ENCODE data around the gene RASGRF2. TPM values are rescaled to one million over a fixed set of nuclear protein-coding genes. Genes with fewer than 3 reads are reported as not detected.

Gene RASGRF2
- total RNA-seq, 5 donors from 2014 or later (not counting 1 experiment from before 2014, with no cell fraction given), result 25.2 to 53.0 (median 27.0) TPM

DNA sequence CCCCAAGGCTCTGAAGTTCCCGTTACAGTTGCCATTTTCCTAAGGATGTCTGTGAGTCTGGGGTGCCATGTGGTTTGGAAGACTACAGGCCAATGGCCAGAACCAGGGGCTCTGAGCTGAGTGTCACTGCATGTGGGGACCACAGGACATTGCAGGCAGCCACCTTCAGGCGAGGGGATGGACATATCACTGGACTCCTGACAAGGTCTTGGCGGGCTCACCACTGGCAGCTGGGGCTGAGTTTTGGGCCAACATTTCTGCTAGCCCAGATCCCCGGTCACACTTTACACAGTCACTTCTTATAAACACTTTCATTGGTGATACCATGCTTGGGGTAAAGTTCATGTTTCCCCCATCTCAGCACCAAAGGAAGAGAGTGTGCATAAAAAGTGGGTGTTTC lies 109.8 kb downstream of the RASGRF2 start:
- POLR2A ChIA-PET, result no interaction called here
- WGBS (ENCODE audit: insufficient coverage), result 86% methylated on average over 2 of the region's 4 CpGs
- H3K36me3 ChIP-seq (ENCODE audit: control insufficient read depth in 2 of 2, extremely low read depth in 1 of 2, insufficient read depth in 1 of 2, low read length in 1 of 2), result peaks cover 4 to 34% of the 10 kb centered on the region in 2 donors
- H3K4me1 Mint-ChIP-seq, result peaks cover 3 to 18% (median 5%) of the 10 kb centered on the region in 3 donors
- peaks cover 48% of the 10 kb centered on the region for H3K36me3 Mint-ChIP-seq
- DNase-seq, result no peak
- no peaks in the 10 kb centered on the region for H3K27me3 ChIP-seq (replicated peaks in 1 of 2; ENCODE audit: control insufficient read depth in 2 of 2, extremely low read depth in 1 of 2, insufficient read depth in 2 of 2, low read length in 1 of 2)
- no peak overlapping the region for H3K4me3 Mint-ChIP-seq
- peak overlapping the region in 1 of 2 donors; percentile 12 for H3K27ac Mint-ChIP-seq
- CTCF ChIA-PET, result no interaction called here
- H3K4me1 ChIP-seq (ENCODE audit: control insufficient read depth in 1 of 2, extremely low read depth in 1 of 2, insufficient read depth in 2 of 2, low read length in 2 of 2), result no peaks in the 10 kb centered on the region
- no peak overlapping the region for H3K27ac ChIP-seq (ENCODE audit: low read length)
- H3K9me3 Mint-ChIP-seq, result no peaks in the 10 kb centered on the region
- no peak overlapping the region for H3K4me3 ChIP-seq (ENCODE audit: control insufficient read depth in 1 of 2, extremely low read depth in 1 of 2, low read length in 1 of 2)
- ATAC-seq (replicated peaks in 1 of 4), result no peak
- no peaks in the 10 kb centered on the region for H3K9me3 ChIP-seq
- no peaks in the 10 kb centered on the region for H3K27me3 Mint-ChIP-seq

GRCh38 chr5:81070571-81071255 lies 110.5 kb downstream of the RASGRF2 start:
- WGBS (ENCODE audit: insufficient coverage), result 100% methylated on average over 3 of the region's 6 CpGs
- H3K36me3 Mint-ChIP-seq, result peaks cover 43% of the 10 kb centered on the region

DNA sequence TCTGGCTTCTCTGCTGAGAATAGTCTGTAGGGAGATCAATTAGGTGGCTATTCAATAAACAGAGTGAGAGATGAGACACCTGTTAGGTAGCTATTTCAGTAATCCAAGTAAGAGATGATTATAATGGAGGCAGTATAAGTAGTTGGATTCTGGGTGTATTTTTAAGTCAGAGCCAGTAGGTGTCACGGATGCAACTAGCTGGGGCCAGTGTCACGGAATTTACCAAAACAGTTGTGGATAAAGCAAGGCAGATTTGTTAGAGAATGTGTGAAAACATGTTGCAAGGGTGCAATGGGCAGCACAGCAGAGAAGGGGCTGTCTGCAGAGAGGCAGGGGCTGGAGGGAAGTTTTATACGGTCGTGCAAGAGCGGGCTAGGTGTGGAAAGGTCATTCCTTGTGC lies 114.9 kb downstream of the RASGRF2 start:
- ATAC-seq (replicated peaks in 1 of 4) (no peak), DNase-seq (no peak)
- no peak overlapping the region for H3K4me3 Mint-ChIP-seq
- 93% methylated on average over 2 of the region's 5 CpGs for WGBS (ENCODE audit: insufficient coverage)
- no peak overlapping the region for H3K27ac Mint-ChIP-seq
- Histone ChIP-seq H3K9me3 (peaks cover 7% of the 10 kb centered on the region), H3K36me3 (ENCODE audit: control insufficient read depth in 2 of 2, extremely low read depth in 1 of 2, insufficient read depth in 1 of 2, low read length in 1 of 2) (peaks cover 8 to 45% of the 10 kb centered on the region in 2 donors), H3K27me3 (replicated peaks in 1 of 2; ENCODE audit: control insufficient read depth in 2 of 2, extremely low read depth in 1 of 2, insufficient read depth in 2 of 2, low read length in 1 of 2) (no peaks in the 10 kb centered on the region), H3K27ac (ENCODE audit: low read length) (no peak overlapping the region), H3K4me1 (ENCODE audit: control insufficient read depth in 1 of 2, extremely low read depth in 1 of 2, insufficient read depth in 2 of 2, low read length in 2 of 2) (no peaks in the 10 kb centered on the region), H3K4me3 (ENCODE audit: control insufficient read depth in 1 of 2, extremely low read depth in 1 of 2, low read length in 1 of 2) (no peak overlapping the region)
- no peaks in the 10 kb centered on the region for H3K4me1 Mint-ChIP-seq
- ChIA-PET POLR2A (no interaction called here), CTCF (no interaction called here)
- peaks cover 0 to 11% (median 0%) of the 10 kb centered on the region in 3 donors for H3K9me3 Mint-ChIP-seq
- peaks cover 28% of the 10 kb centered on the region for H3K36me3 Mint-ChIP-seq
- no peaks in the 10 kb centered on the region for H3K27me3 Mint-ChIP-seq

More at GRCh38 chr5:81070571-81071255, 110.5 kb downstream of the RASGRF2 start:
- Histone ChIP-seq H3K9me3 (no peaks in the 10 kb centered on the region), H3K27ac (ENCODE audit: low read length) (no peak overlapping the region), H3K36me3 (ENCODE audit: control insufficient read depth in 2 of 2, extremely low read depth in 1 of 2, insufficient read depth in 1 of 2, low read length in 1 of 2) (peaks cover 4 to 40% of the 10 kb centered on the region in 2 donors), H3K27me3 (replicated peaks in 1 of 2; ENCODE audit: control insufficient read depth in 2 of 2, extremely low read depth in 1 of 2, insufficient read depth in 2 of 2, low read length in 1 of 2) (no peaks in the 10 kb centered on the region), H3K4me3 (ENCODE audit: control insufficient read depth in 1 of 2, extremely low read depth in 1 of 2, low read length in 1 of 2) (no peak overlapping the region), H3K4me1 (ENCODE audit: control insufficient read depth in 1 of 2, extremely low read depth in 1 of 2, insufficient read depth in 2 of 2, low read length in 2 of 2) (no peaks in the 10 kb centered on the region)
- H3K9me3 Mint-ChIP-seq, result no peaks in the 10 kb centered on the region
- no peak for DNase-seq
- no peak overlapping the region for H3K27ac Mint-ChIP-seq
- no peaks in the 10 kb centered on the region for H3K27me3 Mint-ChIP-seq
- ChIA-PET POLR2A (interaction anchor here in 1 of 2 donors (0.6 kb wide), 1 partner anchor 35 kb away, joined by 3 read pairs; no protein-coding TSS in a partner anchor), CTCF (no interaction called here)
- H3K4me3 Mint-ChIP-seq, result no peak overlapping the region
- peaks cover 0 to 12% (median 1%) of the 10 kb centered on the region in 3 donors for H3K4me1 Mint-ChIP-seq
- ATAC-seq (replicated peaks in 1 of 4), result no peak

GRCh38 chr5:81077105-81077504 lies 116.9 kb downstream of the RASGRF2 start:
- POLR2A ChIA-PET, result no interaction called here

GRCh38 chr5:81078930-81079329 lies 118.8 kb downstream of the RASGRF2 start:
- no peak overlapping the region for H3K27ac Mint-ChIP-seq
- ATAC-seq (replicated peaks in 1 of 4), result no peak
- H3K4me1 ChIP-seq (ENCODE audit: control insufficient read depth in 1 of 2, extremely low read depth in 1 of 2, insufficient read depth in 2 of 2, low read length in 2 of 2), result no peaks in the 10 kb centered on the region
- DNase-seq, result no peak
- no peak overlapping the region for H3K4me3 Mint-ChIP-seq
- H3K9me3 Mint-ChIP-seq, result peaks cover 0 to 11% (median 0%) of the 10 kb centered on the region in 3 donors
- H3K36me3 ChIP-seq (ENCODE audit: control insufficient read depth in 2 of 2, extremely low read depth in 1 of 2, insufficient read depth in 1 of 2, low read length in 1 of 2), result peaks cover 15 to 58% of the 10 kb centered on the region in 2 donors
- H3K9me3 ChIP-seq, result peaks cover 7% of the 10 kb centered on the region
- H3K27me3 Mint-ChIP-seq, result no peaks in the 10 kb centered on the region
- H3K4me1 Mint-ChIP-seq, result peaks cover 0 to 3% (median 0%) of the 10 kb centered on the region in 3 donors
- no peak overlapping the region for H3K27ac ChIP-seq (ENCODE audit: low read length)
- no peak overlapping the region for H3K4me3 ChIP-seq (ENCODE audit: control insufficient read depth in 1 of 2, extremely low read depth in 1 of 2, low read length in 1 of 2)
- H3K27me3 ChIP-seq (replicated peaks in 1 of 2; ENCODE audit: control insufficient read depth in 2 of 2, extremely low read depth in 1 of 2, insufficient read depth in 2 of 2, low read length in 1 of 2), result no peaks in the 10 kb centered on the region
- peaks cover 46% of the 10 kb centered on the region for H3K36me3 Mint-ChIP-seq
- POLR2A ChIA-PET, result no interaction called here
- CTCF ChIA-PET, result no interaction called here
- WGBS (ENCODE audit: insufficient coverage), result 100% methylated on average over 1 of the region's 2 CpGs

More at GRCh38 chr5:81077105-81077504, 116.9 kb downstream of the RASGRF2 start:
- Histone ChIP-seq H3K4me1 (ENCODE audit: control insufficient read depth in 1 of 2, extremely low read depth in 1 of 2, insufficient read depth in 2 of 2, low read length in 2 of 2) (no peaks in the 10 kb centered on the region), H3K9me3 (peaks cover 7% of the 10 kb centered on the region), H3K27me3 (replicated peaks in 1 of 2; ENCODE audit: control insufficient read depth in 2 of 2, extremely low read depth in 1 of 2, insufficient read depth in 2 of 2, low read length in 1 of 2) (no peaks in the 10 kb centered on the region), H3K4me3 (ENCODE audit: control insufficient read depth in 1 of 2, extremely low read depth in 1 of 2, low read length in 1 of 2) (no peak overlapping the region), H3K27ac (ENCODE audit: low read length) (no peak overlapping the region), H3K36me3 (ENCODE audit: control insufficient read depth in 2 of 2, extremely low read depth in 1 of 2, insufficient read depth in 1 of 2, low read length in 1 of 2) (peaks cover 18 to 61% of the 10 kb centered on the region in 2 donors)
- Mint-ChIP-seq H3K36me3 (peaks cover 35% of the 10 kb centered on the region), H3K27me3 (no peaks in the 10 kb centered on the region), H3K4me1 (peaks cover 0 to 2% (median 0%) of the 10 kb centered on the region in 3 donors), H3K27ac (no peak overlapping the region), H3K4me3 (no peak overlapping the region), H3K9me3 (peaks cover 0 to 11% (median 0%) of the 10 kb centered on the region in 3 donors)
- no peak for ATAC-seq (replicated peaks in 1 of 4)
- 90% methylated on average over 2 of the region's 2 CpGs for WGBS (ENCODE audit: insufficient coverage)
- CTCF ChIA-PET, result interaction anchor here (0.5 to 1.1 kb wide), 3 partner anchors 25 to 627 kb away, joined by 3 to 9 read pairs (median 4); no protein-coding TSS in a partner anchor
- no peak for DNase-seq

DNA sequence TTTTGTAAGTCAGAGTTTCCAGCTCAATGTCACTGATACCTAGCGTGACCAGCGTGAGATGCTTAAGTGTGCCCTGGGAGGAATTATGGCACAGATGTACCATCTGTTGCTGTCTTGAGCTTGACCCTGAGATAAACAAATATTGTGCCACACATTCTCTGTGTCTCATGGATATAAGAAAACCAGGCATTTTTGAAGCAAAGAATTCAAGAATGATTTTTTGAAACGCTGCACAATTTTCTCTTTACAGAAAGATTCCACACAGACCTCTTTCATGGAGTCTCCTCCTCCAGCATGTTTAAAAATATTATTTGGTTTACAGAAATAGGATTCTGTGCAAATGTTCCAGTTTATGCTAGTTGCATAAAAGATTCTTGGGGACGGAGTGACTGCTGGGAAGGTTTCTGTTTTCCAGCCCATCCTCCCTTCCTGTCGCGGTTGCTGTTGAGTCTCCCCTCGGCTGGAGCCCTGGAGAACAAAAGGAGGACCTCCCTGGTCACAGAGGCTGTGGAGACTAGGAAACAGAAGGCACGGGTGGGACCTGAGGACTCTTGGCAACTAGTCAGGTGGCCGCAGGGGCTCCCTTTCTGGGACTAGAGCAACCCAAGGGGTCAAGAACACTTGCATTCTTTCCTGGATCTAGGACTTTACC lies 120.8 kb downstream of the RASGRF2 start:
- peaks cover 20 to 49% of the 10 kb centered on the region in 2 donors for H3K36me3 ChIP-seq (ENCODE audit: control insufficient read depth in 2 of 2, extremely low read depth in 1 of 2, insufficient read depth in 1 of 2, low read length in 1 of 2)
- Mint-ChIP-seq H3K27ac (no peak overlapping the region), H3K36me3 (peaks cover 62% of the 10 kb centered on the region), H3K4me1 (peaks cover 0 to 3% (median 0%) of the 10 kb centered on the region in 3 donors), H3K4me3 (no peak overlapping the region), H3K27me3 (no peaks in the 10 kb centered on the region), H3K9me3 (peaks cover 0 to 11% (median 0%) of the 10 kb centered on the region in 3 donors)
- POLR2A ChIA-PET, result no interaction called here
- H3K9me3 ChIP-seq, result peaks cover 7% of the 10 kb centered on the region
- H3K4me1 ChIP-seq (ENCODE audit: control insufficient read depth in 1 of 2, extremely low read depth in 1 of 2, insufficient read depth in 2 of 2, low read length in 2 of 2), result no peaks in the 10 kb centered on the region
- CTCF ChIA-PET, result interaction anchor here in 1 of 2 donors (1.1 kb wide), 1 partner anchor 35 kb away, joined by 4 read pairs; no protein-coding TSS in a partner anchor
- no peak overlapping the region for H3K4me3 ChIP-seq (ENCODE audit: control insufficient read depth in 1 of 2, extremely low read depth in 1 of 2, low read length in 1 of 2)
- no peak overlapping the region for H3K27ac ChIP-seq (ENCODE audit: low read length)
- 81% methylated on average over 4 of the region's 9 CpGs for WGBS (ENCODE audit: insufficient coverage)
- ATAC-seq (replicated peaks in 1 of 4) (no peak), DNase-seq (no peak)
- no peaks in the 10 kb centered on the region for H3K27me3 ChIP-seq (replicated peaks in 1 of 2; ENCODE audit: control insufficient read depth in 2 of 2, extremely low read depth in 1 of 2, insufficient read depth in 2 of 2, low read length in 1 of 2)
